Measurements from ENCODE around the gene ELF4.

DNA sequence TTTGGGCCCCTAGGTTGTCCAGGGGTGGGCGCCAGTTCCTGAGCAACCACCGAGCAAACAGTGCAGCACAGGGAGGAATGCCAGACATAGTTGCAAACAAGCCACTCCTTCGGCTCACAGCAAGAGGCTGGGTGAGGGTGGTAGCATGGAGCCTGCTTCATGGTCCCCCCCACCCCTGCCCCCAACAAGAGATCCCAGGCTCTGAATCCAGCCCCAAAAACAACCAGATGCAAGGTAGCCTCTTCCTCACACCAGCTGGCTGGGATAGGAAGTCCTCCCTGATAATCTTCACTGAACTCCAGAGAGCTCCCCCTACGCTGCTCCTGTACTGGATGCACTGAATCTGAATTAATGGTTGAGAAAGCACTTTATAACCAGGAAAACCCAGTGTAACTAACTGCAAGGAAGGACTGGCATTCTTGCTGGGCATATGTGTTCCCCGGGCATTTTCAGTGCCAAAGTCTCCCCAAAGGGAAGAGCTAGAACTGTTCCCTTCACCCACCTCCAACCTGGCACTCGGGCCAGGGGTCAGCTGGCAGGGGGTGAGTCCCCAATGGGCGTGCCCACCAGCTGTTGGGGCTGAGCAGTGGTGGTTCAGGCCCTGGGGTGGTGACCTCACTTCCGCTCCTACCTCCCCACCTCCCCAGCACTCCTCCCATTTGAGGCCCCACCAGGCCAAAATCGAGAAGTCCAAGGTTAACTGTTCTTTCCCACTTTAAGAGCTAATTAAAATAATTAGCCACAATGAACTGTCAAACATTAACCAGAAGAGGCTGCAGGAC is 1.5 kb downstream of the ELF4 start:
- no peak for TF ChIP-seq RFX5 (IDR thresholded peaks at IDR 0.05; ENCODE audit: low read depth, low read length)
- TF ChIP-seq, protein P1, sequence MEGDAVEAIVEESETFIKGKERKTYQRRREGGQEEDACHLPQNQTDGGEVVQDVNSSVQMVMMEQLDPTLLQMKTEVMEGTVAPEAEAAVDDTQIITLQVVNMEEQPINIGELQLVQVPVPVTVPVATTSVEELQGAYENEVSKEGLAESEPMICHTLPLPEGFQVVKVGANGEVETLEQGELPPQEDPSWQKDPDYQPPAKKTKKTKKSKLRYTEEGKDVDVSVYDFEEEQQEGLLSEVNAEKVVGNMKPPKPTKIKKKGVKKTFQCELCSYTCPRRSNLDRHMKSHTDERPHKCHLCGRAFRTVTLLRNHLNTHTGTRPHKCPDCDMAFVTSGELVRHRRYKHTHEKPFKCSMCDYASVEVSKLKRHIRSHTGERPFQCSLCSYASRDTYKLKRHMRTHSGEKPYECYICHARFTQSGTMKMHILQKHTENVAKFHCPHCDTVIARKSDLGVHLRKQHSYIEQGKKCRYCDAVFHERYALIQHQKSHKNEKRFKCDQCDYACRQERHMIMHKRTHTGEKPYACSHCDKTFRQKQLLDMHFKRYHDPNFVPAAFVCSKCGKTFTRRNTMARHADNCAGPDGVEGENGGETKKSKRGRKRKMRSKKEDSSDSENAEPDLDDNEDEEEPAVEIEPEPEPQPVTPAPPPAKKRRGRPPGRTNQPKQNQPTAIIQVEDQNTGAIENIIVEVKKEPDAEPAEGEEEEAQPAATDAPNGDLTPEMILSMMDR (conservative IDR thresholded peaks at IDR 0.05; ENCODE audit: low read depth, low read length) = no peak
- TF ChIP-seq, protein P2, sequence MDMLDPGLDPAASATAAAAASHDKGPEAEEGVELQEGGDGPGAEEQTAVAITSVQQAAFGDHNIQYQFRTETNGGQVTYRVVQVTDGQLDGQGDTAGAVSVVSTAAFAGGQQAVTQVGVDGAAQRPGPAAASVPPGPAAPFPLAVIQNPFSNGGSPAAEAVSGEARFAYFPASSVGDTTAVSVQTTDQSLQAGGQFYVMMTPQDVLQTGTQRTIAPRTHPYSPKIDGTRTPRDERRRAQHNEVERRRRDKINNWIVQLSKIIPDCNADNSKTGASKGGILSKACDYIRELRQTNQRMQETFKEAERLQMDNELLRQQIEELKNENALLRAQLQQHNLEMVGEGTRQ (IDR thresholded peaks at IDR 0.05; ENCODE audit: low read depth, low read length) = no peak
- TF ChIP-seq POLR2A (IDR thresholded peaks at IDR 0.05; ENCODE audit: low read depth, low read length) = no peak
- no peak for TF ChIP-seq MXI1 (IDR thresholded peaks at IDR 0.05; ENCODE audit: borderline replicate concordance, low read depth, low read length)
- no peak for TF ChIP-seq CEBPB (IDR thresholded peaks at IDR 0.05; ENCODE audit: low read depth, low read length)
- TF ChIP-seq BHLHE40 (IDR thresholded peaks at IDR 0.05; ENCODE audit: low read depth, low read length) = no peak
- TF ChIP-seq RCOR1 (IDR thresholded peaks at IDR 0.05; ENCODE audit: insufficient replicate concordance, low read length) = no peak
- no peak for TF ChIP-seq FOS (IDR thresholded peaks at IDR 0.05; ENCODE audit: low read depth, low read length)
- TF ChIP-seq SMC3 (IDR thresholded peaks at IDR 0.05; ENCODE audit: low read depth, low read length) = no peak
